OCI-LY1 (cell line): ENCODE results near the gene STAC2.
"Not testable (repeated sequence)": the region's sequence is repeated elsewhere in the genome, so short reads cannot be mapped to it uniquely, and the experiment has no call there.

ENCODE experiments used
- H2AFZ ChIP-seq: fragments of 200-600 bp; sonication (generic), shearing (Covaris generic); 2 replicates; pipeline ENCODE4 v1.6.0; 2014; ENCODE audit warnings: antibody characterized with exemption, mild to moderate bottlenecking, low read length
- H3F3A ChIP-seq: fragments of 200-600 bp; sonication (generic), shearing (Covaris generic); 2 replicates; pipeline ENCODE4 v1.6.0; 2014; ENCODE audit warnings: mild to moderate bottlenecking, antibody characterized with exemption, low read length, moderate library complexity; ENCODE audit not compliant: insufficient read depth
- H3K27ac ChIP-seq: fragments of 200-600 bp; sonication (generic); 2 replicates; pipeline ENCODE4 v1.5.1; 2014; ENCODE audit warnings: low read length, mixed run types, mild to moderate bottlenecking, low read depth; ENCODE audit not compliant: poor library complexity, severe bottlenecking
- H3K27me3 ChIP-seq: fragments of 200-600 bp; sonication (generic); 2 replicates; pipeline ENCODE4 v1.6.0; 2014; ENCODE audit warnings: antibody characterized with exemption, mild to moderate bottlenecking, low read length, moderate library complexity; ENCODE audit not compliant: insufficient read depth
- H3K36me3 ChIP-seq: fragments of 200-600 bp; sonication (generic); 2 replicates; pipeline ENCODE4 v1.6.1; 2014; ENCODE audit warnings: mild to moderate bottlenecking, antibody characterized with exemption, low read length, moderate library complexity, mixed read lengths; ENCODE audit not compliant: insufficient read depth
- H3K4me1 ChIP-seq: fragments of 200-600 bp; sonication (generic); 2 replicates; pipeline ENCODE4 v1.5.1; 2014; ENCODE audit warnings: mild to moderate bottlenecking, low read length, moderate library complexity; ENCODE audit not compliant: insufficient read depth, severe bottlenecking
- H3K4me2 ChIP-seq: fragments of 200-600 bp; sonication (generic), shearing (Covaris generic); 2 replicates; pipeline ENCODE4 v1.6.1; 2014; ENCODE audit warnings: low read length
- H3K4me3 ChIP-seq: fragments of 200-600 bp; sonication (generic); 2 replicates; pipeline ENCODE4 v1.5.1; 2014; ENCODE audit warnings: low read length, low read depth, mild to moderate bottlenecking, mixed read lengths; ENCODE audit not compliant: poor library complexity, severe bottlenecking
- H3K79me2 ChIP-seq: fragments of 200-600 bp; shearing (Covaris generic); 2 replicates; pipeline ENCODE4 v1.6.1; 2016; ENCODE audit warnings: mixed run types, low read length, mixed read lengths; ENCODE audit not compliant: insufficient read depth
- H3K9ac ChIP-seq: fragments of 200-600 bp; sonication (generic), shearing (Covaris generic); 2 replicates; pipeline ENCODE4 v1.6.1; 2014; ENCODE audit warnings: mild to moderate bottlenecking, low read length, mixed read lengths
- H3K9me2 ChIP-seq: fragments of 200-600 bp; sonication (generic), shearing (Covaris generic); 2 replicates; pipeline ENCODE4 v1.6.1; 2014; ENCODE audit warnings: low read depth, mild to moderate bottlenecking, low read length, mixed read lengths
- H3K9me3 ChIP-seq: fragments of 200-600 bp; shearing (Covaris generic); 2 replicates; pipeline ENCODE4 v1.6.1; 2014; ENCODE audit warnings: low read length, mixed read lengths
- H4K20me1 ChIP-seq: fragments of 200-600 bp; sonication (generic), shearing (Covaris generic); 2 replicates; pipeline ENCODE4 v1.6.0; 2016; ENCODE audit warnings: mild to moderate bottlenecking, low read length; ENCODE audit not compliant: insufficient read depth
- EZH2 ChIP-seq: fragments of 200-600 bp; sonication (generic), shearing (Covaris generic); IDR thresholded peaks from 2 replicates; pipeline ENCODE4 v1.8.0; 2017; ENCODE audit warnings: borderline replicate concordance, mixed run types, mild to moderate bottlenecking, antibody characterized with exemption, low read length, moderate library complexity, mixed read lengths
- TF ChIP-seq, protein P1 (sequence below): fragments of 200-600 bp; sonication (generic), shearing (Covaris generic); IDR thresholded peaks from 2 replicates; pipeline ENCODE4 v1.5.1; 2017; ENCODE audit warnings: mild to moderate bottlenecking, antibody characterized with exemption, low read length, moderate library complexity, mixed read lengths

Gene STAC2

DNA sequence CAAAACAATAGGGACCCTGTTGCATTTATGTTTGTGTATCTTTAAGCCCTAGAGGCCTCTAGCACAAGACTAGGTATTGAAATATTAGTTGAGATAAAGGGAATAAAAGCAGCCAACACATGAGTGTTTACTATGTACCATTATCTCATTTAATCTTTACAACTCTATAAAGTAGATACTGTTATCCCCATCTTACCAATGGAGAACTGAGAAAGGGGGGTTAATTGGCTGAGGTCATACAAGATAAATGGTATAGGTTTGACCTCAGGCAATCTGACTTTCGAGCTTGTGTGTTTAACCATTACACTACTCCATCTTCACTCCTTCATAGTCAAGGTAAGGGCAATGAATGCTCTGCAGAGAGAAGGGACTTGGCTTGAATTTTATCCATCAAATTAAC is 26.3 kb upstream of the STAC2 start:
- no peak overlapping the region for H3K27ac ChIP-seq

DNA sequence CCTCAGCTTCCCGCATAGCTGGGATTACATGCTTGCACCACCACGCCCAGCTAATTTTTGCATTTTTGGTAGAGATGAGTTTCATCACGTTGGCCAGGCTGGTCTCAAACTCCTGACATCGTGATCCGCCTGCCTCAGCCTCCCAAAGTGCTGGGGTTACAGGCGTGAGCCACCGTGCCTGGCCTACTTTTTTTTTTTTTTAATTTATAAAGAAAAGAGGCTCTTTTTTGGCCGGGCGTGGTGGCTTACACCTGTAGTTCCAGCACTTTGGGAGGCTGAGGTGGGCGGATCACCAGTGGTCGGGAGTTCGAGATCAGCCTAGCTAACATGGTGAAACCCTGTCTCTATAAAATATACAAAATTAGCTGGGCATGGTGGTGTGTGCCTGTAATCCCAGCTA is 24.3 kb upstream of the STAC2 start:
- not testable (repeated sequence) for H3K4me3 ChIP-seq, H4K20me1 ChIP-seq, H3K4me1 ChIP-seq, H3K4me2 ChIP-seq, H3K9me2 ChIP-seq, H3K9ac ChIP-seq, H3K36me3 ChIP-seq, H3F3A ChIP-seq, H3K27ac ChIP-seq, H3K27me3 ChIP-seq, H3K9me3 ChIP-seq, H3K79me2 ChIP-seq, H2AFZ ChIP-seq

More for the DNA sequence above, 26.3 kb upstream of the STAC2 start:
- Histone ChIP-seq H3K9ac (no peak overlapping the region), H3F3A (no peaks in the 10 kb centered on the region), H3K9me3 (no peaks in the 10 kb centered on the region), H3K79me2 (no peaks in the 10 kb centered on the region), H3K4me2 (no peak overlapping the region), H2AFZ (no peak overlapping the region), H4K20me1 (no peaks in the 10 kb centered on the region), H3K4me1 (no peaks in the 10 kb centered on the region), H3K4me3 (no peak overlapping the region), H3K36me3 (no peaks in the 10 kb centered on the region), H3K27me3 (no peaks in the 10 kb centered on the region), H3K9me2 (no peaks in the 10 kb centered on the region)
- no peak for TF ChIP-seq EZH2
- TF ChIP-seq, protein P1, sequence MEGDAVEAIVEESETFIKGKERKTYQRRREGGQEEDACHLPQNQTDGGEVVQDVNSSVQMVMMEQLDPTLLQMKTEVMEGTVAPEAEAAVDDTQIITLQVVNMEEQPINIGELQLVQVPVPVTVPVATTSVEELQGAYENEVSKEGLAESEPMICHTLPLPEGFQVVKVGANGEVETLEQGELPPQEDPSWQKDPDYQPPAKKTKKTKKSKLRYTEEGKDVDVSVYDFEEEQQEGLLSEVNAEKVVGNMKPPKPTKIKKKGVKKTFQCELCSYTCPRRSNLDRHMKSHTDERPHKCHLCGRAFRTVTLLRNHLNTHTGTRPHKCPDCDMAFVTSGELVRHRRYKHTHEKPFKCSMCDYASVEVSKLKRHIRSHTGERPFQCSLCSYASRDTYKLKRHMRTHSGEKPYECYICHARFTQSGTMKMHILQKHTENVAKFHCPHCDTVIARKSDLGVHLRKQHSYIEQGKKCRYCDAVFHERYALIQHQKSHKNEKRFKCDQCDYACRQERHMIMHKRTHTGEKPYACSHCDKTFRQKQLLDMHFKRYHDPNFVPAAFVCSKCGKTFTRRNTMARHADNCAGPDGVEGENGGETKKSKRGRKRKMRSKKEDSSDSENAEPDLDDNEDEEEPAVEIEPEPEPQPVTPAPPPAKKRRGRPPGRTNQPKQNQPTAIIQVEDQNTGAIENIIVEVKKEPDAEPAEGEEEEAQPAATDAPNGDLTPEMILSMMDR, result no peak

DNA sequence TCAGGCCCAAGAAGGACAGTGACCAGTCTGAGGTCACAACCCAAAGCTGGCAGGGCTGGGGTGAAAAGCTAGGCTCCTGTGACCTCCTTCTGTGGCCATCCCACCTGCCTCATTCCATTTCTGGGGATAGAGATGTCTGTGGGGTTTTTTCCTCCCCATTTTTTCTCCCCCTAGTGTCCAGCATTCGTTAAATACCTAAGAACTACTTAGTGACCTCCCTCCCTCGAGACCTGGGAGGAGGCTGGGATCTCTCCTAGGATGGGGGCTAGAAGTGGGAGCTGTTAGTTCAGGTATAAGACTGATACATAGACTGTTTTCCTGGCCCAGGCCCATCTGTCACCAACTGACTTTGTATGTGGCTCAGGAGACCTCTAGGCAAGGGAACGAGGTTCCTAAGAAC is 20.5 kb upstream of the STAC2 start:
- Histone ChIP-seq H3K9me2 (no peaks in the 10 kb centered on the region), H3F3A (no peaks in the 10 kb centered on the region), H3K27me3 (no peaks in the 10 kb centered on the region), H2AFZ (no peak overlapping the region), H3K4me3 (no peak overlapping the region), H3K4me2 (no peak overlapping the region), H3K9ac (no peak overlapping the region), H3K27ac (no peak overlapping the region), H3K79me2 (no peaks in the 10 kb centered on the region), H3K36me3 (no peaks in the 10 kb centered on the region), H4K20me1 (no peaks in the 10 kb centered on the region), H3K4me1 (peaks cover 8% of the 10 kb centered on the region), H3K9me3 (no peaks in the 10 kb centered on the region)
- TF ChIP-seq EZH2, result no peak
- TF ChIP-seq, protein P1, result no peak
